ENCODE data around the gene LRRC37A3. TPM values are rescaled to one million over a fixed set of nuclear protein-coding genes. Genes with fewer than 3 reads are reported as not detected.
A peak's percentile ranks its signal among the peaks of the same experiment; 100 is the strongest.
"Not testable (repeated sequence)": the region's sequence is repeated elsewhere in the genome, so short reads cannot be mapped to it uniquely, and the experiment has no call there.

The LRRC37A3 gene
- total and polyA plus RNA-seq, 2 of the 13 experiments (the other 11 are each of a cell fraction or from before 2014, with no cell fraction given): 0.62 to 1.1 TPM

DNA sequence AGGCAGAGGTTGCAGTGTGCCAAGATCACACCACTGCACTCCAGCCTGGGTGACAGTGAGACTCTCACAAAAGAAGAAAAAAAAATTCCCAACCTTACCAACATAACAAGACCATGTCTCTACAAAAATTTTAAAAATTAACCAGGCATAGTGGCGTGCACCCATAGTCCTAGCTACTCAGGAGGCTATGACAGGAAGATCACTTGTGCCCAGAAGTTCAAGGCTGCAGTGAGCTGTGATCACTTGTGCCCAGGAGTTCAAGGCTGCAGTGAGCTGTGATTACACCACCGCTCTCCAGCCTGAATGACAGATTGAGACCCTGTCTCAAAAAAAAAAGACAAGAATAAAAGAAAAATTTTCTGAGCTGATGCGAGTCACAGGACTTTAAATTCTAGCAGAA is 13.6 kb upstream of the LRRC37A3 start (continued):
- peak; percentile 56; the same call in 1 of the 2 replicates for TF ChIP-seq HNF1A (IDR thresholded peaks at IDR 0.05; ENCODE audit: low read depth)
- TF ChIP-seq HNF1A (CRISPR knock-in tag; IDR thresholded peaks at IDR 0.05; ENCODE audit: borderline replicate concordance); FOXP1 (IDR thresholded peaks at IDR 0.05); SOX13 (IDR thresholded peaks at IDR 0.05): not testable (repeated sequence)
- TF ChIP-seq, protein P1, sequence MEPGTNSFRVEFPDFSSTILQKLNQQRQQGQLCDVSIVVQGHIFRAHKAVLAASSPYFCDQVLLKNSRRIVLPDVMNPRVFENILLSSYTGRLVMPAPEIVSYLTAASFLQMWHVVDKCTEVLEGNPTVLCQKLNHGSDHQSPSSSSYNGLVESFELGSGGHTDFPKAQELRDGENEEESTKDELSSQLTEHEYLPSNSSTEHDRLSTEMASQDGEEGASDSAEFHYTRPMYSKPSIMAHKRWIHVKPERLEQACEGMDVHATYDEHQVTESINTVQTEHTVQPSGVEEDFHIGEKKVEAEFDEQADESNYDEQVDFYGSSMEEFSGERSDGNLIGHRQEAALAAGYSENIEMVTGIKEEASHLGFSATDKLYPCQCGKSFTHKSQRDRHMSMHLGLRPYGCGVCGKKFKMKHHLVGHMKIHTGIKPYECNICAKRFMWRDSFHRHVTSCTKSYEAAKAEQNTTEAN (CRISPR knock-in tag; conservative IDR thresholded peaks at IDR 0.05): peak; percentile 84
- peak; percentile 31; the same call in 1 of the 2 replicates for TF ChIP-seq KDM6A (CRISPR knock-in tag; IDR thresholded peaks at IDR 0.05; ENCODE audit: low read depth)
- TF ChIP-seq BCL6 (CRISPR knock-in tag; IDR thresholded peaks at IDR 0.05): peak; percentile 31; the same call in 1 of the 2 replicates
- peak; percentile 82 for TF ChIP-seq RXRB (CRISPR knock-in tag; IDR thresholded peaks at IDR 0.05; ENCODE audit: borderline replicate concordance)
- peak; percentile 71; the same call in 1 of the 2 replicates for TF ChIP-seq HDAC2 (CRISPR knock-in tag; IDR thresholded peaks at IDR 0.05)
- peak; percentile 48; the same call in 1 of the 2 replicates for TF ChIP-seq NCOA2 (CRISPR knock-in tag; IDR thresholded peaks at IDR 0.05)
- TF ChIP-seq NR2F6 (IDR thresholded peaks at IDR 0.05): peak; percentile 15; the same call in 1 of the 2 replicates
- peak; percentile 87 for TF ChIP-seq NR2F6 (CRISPR knock-in tag; IDR thresholded peaks at IDR 0.05)
- peak; percentile 72 for TF ChIP-seq MIXL1 (CRISPR knock-in tag; IDR thresholded peaks at IDR 0.05)
- TF ChIP-seq SAP130 (CRISPR knock-in tag; IDR thresholded peaks at IDR 0.05; ENCODE audit: low read depth): peak; percentile 78
- peak; percentile 54 for TF ChIP-seq SKI (IDR thresholded peaks at IDR 0.05; ENCODE audit: partially characterized antibody)
- TF ChIP-seq HDAC1 (CRISPR knock-in tag; IDR thresholded peaks at IDR 0.05): peak; percentile 30; the same call in 1 of the 2 replicates
- 0 out of 2 replicates have a peak, but pooled peaks have one; percentile 20 for TF ChIP-seq RCOR2 (CRISPR knock-in tag; IDR thresholded peaks at IDR 0.05)
- peak; percentile 47; the same call in 1 of the 2 replicates for TF ChIP-seq HOXA3 (CRISPR knock-in tag; IDR thresholded peaks at IDR 0.05)
- peak; percentile 25 to 38; a peak in 2 of 4 replicates for TF ChIP-seq NR2F1 (CRISPR knock-in tag; IDR thresholded peaks at IDR 0.05)
- TF ChIP-seq RARA (CRISPR knock-in tag; IDR thresholded peaks at IDR 0.05): peak; percentile 96
- peak; percentile 55; the same call in 1 of the 2 replicates for TF ChIP-seq HMG20A (CRISPR knock-in tag; IDR thresholded peaks at IDR 0.05; ENCODE audit: borderline replicate concordance)
- TF ChIP-seq FOXP1 (CRISPR knock-in tag; IDR thresholded peaks at IDR 0.05): peak; percentile 24; the same call in 1 of the 2 replicates
- TF ChIP-seq FOXA3 (CRISPR knock-in tag; IDR thresholded peaks at IDR 0.05): peak; percentile 22; the same call in 1 of the 2 replicates
- TF ChIP-seq SOX13 (CRISPR knock-in tag; conservative IDR thresholded peaks at IDR 0.05 in 1 of 2, IDR thresholded peaks at IDR 0.05 in 1 of 2): peak in 1 of 2 experiments; percentile 47; a peak in 1 of 4 replicates
- peak; percentile 34; the same call in 1 of the 2 replicates for TF ChIP-seq MLX (CRISPR knock-in tag; IDR thresholded peaks at IDR 0.05)
- peak; percentile 16; the same call in 1 of the 2 replicates for TF ChIP-seq THRA (CRISPR knock-in tag; IDR thresholded peaks at IDR 0.05; ENCODE audit: borderline replicate concordance)

Data from HepG2 (cell line).